ENCODE measurements around the gene RAB3IL1. TPM values are rescaled to one million over a fixed set of nuclear protein-coding genes. Genes with fewer than 3 reads are reported as not detected.
A peak's percentile ranks its signal among the peaks of the same experiment; 100 is the strongest.
"Not testable (repeated sequence)": the region's sequence is repeated elsewhere in the genome, so short reads cannot be mapped to it uniquely, and the experiment has no call there.

The RAB3IL1 gene
- total RNA-seq, 4 donors from 2014 or later = 1.1 to 28.1 (median 5.7) TPM

- Histone ChIP-seq H3K4me1 (peaks cover 0 to 9% (median 4%) of the 10 kb centered on the region in 4 donors), H3K36me3 (no peaks in the 10 kb centered on the region), H3K4me3 (no peak overlapping the region), H3K27ac (no peak overlapping the region), H3K27me3 (no peaks in the 10 kb centered on the region), H3K9me3 (no peaks in the 10 kb centered on the region)
- TF ChIP-seq CTCF (IDR thresholded peaks at IDR 0.05) (no peak), POLR2A (IDR thresholded peaks at IDR 0.05) (no peak)
- DNase-seq = no peak
Observed at GRCh38 chr11:61883947-61884346, 33.4 kb downstream of the RAB3IL1 start.

GRCh38 chr11:61883327-61883726 is 34.0 kb downstream of the RAB3IL1 start:
- Histone ChIP-seq H3K27ac (no peak overlapping the region), H3K36me3 (no peaks in the 10 kb centered on the region), H3K27me3 (no peaks in the 10 kb centered on the region), H3K4me3 (no peak overlapping the region), H3K4me1 (peaks cover 0 to 9% (median 4%) of the 10 kb centered on the region in 4 donors), H3K9me3 (no peaks in the 10 kb centered on the region)
- no peak for DNase-seq
- TF ChIP-seq CTCF (IDR thresholded peaks at IDR 0.05) = no peak
- no peak for TF ChIP-seq POLR2A (IDR thresholded peaks at IDR 0.05)

GRCh38 chr11:61882879-61883278 is 34.5 kb downstream of the RAB3IL1 start:
- peaks cover 0 to 9% (median 4%) of the 10 kb centered on the region in 4 donors for H3K4me1 ChIP-seq
- no peak overlapping the region for H3K27ac ChIP-seq
- no peaks in the 10 kb centered on the region for H3K36me3 ChIP-seq
- TF ChIP-seq CTCF (IDR thresholded peaks at IDR 0.05) (no peak), POLR2A (IDR thresholded peaks at IDR 0.05) (no peak)
- no peaks in the 10 kb centered on the region for H3K27me3 ChIP-seq
- no peak for DNase-seq
- no peak overlapping the region for H3K4me3 ChIP-seq
- H3K9me3 ChIP-seq = no peaks in the 10 kb centered on the region

- not testable (repeated sequence) for H3K36me3 ChIP-seq, DNase-seq, H3K4me3 ChIP-seq, H3K4me1 ChIP-seq, H3K27me3 ChIP-seq, H3K9me3 ChIP-seq
- H3K27ac ChIP-seq = peak overlapping the region in 1 of 4 donors; percentile 70
Observed at GRCh38 chr11:61882267-61882666, 35.1 kb downstream of the RAB3IL1 start.

GRCh38 chr11:61881397-61881796 is 36.0 kb downstream of the RAB3IL1 start:
- H3K4me1 ChIP-seq = peaks cover 0 to 9% (median 4%) of the 10 kb centered on the region in 4 donors
- DNase-seq = peak in 1 of 3 donors; percentile 30
- no peak overlapping the region for H3K4me3 ChIP-seq
- no peaks in the 10 kb centered on the region for H3K27me3 ChIP-seq
- H3K9me3 ChIP-seq = no peaks in the 10 kb centered on the region
- no peak for TF ChIP-seq CTCF (IDR thresholded peaks at IDR 0.05)
- TF ChIP-seq POLR2A (IDR thresholded peaks at IDR 0.05) = no peak
- no peaks in the 10 kb centered on the region for H3K36me3 ChIP-seq
- H3K27ac ChIP-seq = peak overlapping the region in 1 of 4 donors; percentile 70

GRCh38 chr11:61880454-61880853 is 36.9 kb downstream of the RAB3IL1 start:
- DNase-seq = peak in 2 of 3 donors; percentile 57 to 62
- Histone ChIP-seq H3K4me1 (peaks cover 0 to 9% (median 4%) of the 10 kb centered on the region in 4 donors), H3K4me3 (peak overlapping the region in 2 of 4 donors; percentile 5 to 16), H3K27me3 (no peaks in the 10 kb centered on the region), H3K9me3 (no peaks in the 10 kb centered on the region), H3K27ac (peak overlapping the region in 1 of 4 donors; percentile 70), H3K36me3 (no peaks in the 10 kb centered on the region)
- no peak for TF ChIP-seq CTCF (IDR thresholded peaks at IDR 0.05)
- no peak for TF ChIP-seq POLR2A (IDR thresholded peaks at IDR 0.05)

All from Peyer's patch (tissue), 4 donors.